ENCODE results near the gene PM20D1.

DNA sequence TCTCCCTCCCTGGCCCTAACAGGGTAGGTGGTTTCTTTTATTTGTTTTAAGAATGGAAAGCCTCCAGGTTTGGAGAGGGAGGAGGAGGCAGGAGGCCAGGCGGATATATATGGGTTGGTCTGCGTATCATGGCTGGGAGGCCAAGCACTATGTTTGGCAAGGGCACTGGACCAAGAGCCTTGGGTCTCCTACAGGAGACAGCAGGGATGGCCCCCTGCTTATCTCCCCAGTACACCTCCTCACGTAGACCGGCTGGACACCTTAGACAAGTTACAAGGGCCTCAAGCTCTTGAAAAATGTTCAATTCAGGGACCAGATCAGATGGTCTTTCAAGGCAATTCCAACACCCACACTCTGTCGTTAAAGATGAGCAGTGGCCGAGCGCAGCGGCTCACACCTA is 47.9 kb downstream of the PM20D1 start:
- no peak for TF ChIP-seq YY1 (IDR thresholded peaks at IDR 0.05; ENCODE audit: insufficient read depth, insufficient read length)
- TF ChIP-seq ZNF274 (IDR thresholded peaks at IDR 0.05; ENCODE audit: low read depth, low read length): no peak
- TF ChIP-seq SUZ12 (IDR thresholded peaks at IDR 0.05; ENCODE audit: extremely low read depth, insufficient read depth, insufficient read length): no peak

All from NT2/D1 (cell line).